SKM-1 (cell line): ENCODE data around the gene SEC14L6.

Experiments
- DNase-seq: peaks from one replicate; lab custom pipeline; 2025; ENCODE audit not compliant: unreplicated experiment; lab: John Stamatoyannopoulos, UW

SEC14L6 gene

DNA sequence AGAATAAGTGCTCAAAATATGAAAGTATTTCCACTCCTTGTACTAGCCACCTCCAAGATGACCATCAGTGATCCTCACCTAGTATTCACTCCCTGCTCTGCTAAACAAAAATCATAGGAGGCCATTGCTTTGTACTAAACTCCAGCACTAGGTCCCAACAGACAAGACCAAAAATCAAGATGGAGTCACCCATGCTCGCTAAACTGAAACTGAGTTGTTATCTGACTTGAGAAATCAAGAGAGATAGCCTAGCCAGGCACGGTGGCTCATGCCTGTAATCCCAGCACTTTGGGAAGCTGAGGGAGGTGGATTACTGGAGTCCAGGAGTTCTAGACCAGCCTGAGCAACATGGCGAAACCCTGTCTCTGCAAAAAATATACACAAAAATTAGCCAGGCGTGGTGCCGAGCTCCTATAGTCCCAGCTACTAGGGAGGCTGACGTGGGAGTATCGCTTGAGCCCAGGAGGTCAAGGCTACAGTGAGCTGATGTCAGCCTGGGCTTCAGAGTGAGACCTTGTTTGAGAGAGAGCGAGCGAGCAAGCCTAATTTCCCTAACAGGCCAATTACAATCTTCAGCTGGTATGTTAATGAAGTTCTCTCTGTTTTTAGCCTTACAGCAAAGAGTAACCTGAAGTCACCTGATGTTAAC lies 9.3 kb downstream of the SEC14L6 start:
- DNase-seq, result no peak

DNA sequence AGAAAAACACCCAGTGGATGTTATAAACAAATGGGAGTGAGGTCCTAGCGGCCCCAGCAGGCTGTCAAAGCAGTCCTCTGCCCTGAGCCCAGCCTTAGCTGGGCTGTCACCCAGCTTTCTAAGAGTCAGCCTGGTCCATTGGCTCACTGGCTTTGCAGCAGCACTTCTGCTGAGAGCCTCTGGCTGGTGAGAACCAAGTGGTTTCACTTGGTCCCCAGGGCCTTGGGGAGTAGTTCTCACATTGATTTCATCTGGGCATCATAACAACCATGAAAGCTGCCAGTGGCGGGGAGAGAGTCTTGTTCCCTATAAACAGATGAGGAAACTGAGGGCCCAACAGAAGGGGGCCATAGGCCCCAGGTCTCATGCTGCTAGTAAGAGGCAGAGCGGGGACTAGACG lies 11.4 kb downstream of the SEC14L6 start:
- DNase-seq, result no peak

- no peak for DNase-seq
Observed at GRCh38 chr22:30531651-30532608, 14.6 kb downstream of the SEC14L6 start.

- no peak for DNase-seq
Observed at GRCh38 chr22:30526656-30527055, 19.9 kb downstream of the SEC14L6 start.

- no peak for DNase-seq
Observed at GRCh38 chr22:30523646-30524489, 22.7 kb downstream of the SEC14L6 start.

DNA sequence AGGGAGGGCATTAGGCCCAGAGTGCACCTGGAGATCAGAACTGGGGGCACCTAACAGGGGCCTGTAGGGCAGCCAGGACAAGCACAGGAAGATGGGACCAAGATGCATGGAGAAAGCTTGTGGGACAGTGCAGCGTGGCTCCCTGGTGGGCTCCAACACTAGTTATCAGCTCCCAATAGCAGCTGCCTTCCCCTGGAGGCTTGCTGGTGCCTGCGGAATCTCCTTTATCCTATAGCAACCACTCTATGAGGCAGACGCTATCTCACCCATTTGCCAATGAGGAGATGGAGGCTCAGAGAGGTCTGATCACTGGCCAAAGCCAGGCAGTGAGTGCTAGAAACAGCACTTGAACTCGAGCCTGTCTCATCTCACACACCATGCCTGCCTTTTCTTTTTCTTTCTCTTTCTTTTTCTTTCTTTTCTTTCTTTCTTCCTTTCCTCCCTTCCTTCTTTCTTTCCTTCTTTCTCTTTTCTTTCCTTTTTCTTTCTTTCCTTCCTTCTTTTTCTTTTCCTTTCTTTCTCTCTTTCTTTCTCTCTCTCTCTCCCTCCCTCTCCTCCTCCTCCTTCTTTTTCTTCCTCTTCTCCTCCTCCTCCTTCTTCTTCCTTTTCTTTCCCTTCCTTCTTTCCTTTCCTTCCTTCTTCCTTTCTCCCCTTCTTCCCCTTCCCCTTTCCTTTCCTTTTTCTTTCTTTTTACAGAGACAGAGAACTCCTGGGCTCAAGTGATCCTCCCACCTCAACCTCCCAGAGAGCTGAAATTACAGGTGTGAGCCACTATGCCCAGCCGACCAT lies 25.0 kb downstream of the SEC14L6 start:
- no peak for DNase-seq

GRCh38 chr22:30519842-30520425 lies 26.6 kb downstream of the SEC14L6 start:
- no peak for DNase-seq

DNA sequence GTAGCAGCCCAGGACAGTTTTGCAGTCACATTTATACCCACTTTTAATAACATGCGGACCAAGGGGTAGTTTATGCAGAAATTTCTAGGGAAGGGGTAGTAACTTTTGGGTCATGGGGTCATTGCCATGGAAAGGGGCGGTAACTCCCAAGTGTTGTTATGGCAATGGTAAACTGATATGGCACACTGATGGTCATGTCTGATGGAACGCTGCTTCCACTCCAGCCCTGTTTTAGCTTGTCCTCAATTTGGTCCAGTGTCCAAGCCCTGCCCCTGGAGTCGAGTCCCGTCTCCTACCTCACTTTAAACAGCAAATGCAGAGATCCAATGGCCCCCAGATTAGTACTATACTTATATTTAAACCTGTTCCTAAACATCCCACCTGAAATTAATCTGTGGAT lies 29.8 kb downstream of the SEC14L6 start:
- DNase-seq, result no peak

DNA sequence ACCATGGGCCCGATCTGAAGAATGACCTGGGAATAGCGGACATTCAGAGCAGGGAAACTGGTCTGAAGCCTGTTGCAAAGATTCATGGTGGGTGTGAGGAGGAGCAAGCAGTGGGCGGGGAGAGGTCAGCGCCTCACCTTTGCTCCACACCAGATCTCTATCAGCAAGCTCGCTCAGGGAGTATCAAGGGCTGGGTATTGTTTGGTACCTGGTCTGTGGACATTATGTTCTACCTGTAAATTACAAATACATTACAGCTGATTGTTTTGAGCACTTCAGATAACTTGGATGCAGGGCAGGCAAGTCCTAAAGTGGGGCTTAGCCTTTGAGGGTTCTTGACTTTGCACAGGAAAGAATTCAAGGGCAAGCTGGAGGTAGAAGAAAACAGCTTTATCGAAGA lies 30.3 kb downstream of the SEC14L6 start:
- DNase-seq, result no peak

GRCh38 chr22:30514252-30514651 lies 32.3 kb downstream of the SEC14L6 start:
- DNase-seq, result no peak

- no peak for DNase-seq
Observed at GRCh38 chr22:30513462-30513861, 33.1 kb downstream of the SEC14L6 start.

DNA sequence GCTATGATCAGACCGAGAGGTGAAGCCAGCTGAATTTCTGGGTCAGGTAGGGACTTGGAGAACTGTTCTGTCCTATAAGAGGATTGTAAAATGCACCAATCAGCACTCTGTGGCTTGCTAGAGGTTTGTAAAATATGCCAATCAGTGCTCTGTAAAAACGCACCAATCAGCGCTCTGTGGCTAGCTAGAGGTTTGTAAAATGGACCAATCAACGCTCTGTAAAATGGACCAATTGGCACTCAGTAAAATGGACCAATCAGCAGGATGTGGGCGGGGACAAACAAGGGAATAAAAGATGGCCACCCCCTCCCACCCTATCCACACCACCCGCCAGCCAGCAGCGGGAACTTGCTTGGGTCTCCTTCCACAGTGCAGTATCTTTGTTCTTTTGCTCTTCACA lies 34.6 kb downstream of the SEC14L6 start:
- DNase-seq, result no peak

- no peak for DNase-seq
Observed at GRCh38 chr22:30511109-30511508, 35.4 kb downstream of the SEC14L6 start.

- DNase-seq, result no peak
Observed at GRCh38 chr22:30508216-30508615, 38.3 kb downstream of the SEC14L6 start.

DNA sequence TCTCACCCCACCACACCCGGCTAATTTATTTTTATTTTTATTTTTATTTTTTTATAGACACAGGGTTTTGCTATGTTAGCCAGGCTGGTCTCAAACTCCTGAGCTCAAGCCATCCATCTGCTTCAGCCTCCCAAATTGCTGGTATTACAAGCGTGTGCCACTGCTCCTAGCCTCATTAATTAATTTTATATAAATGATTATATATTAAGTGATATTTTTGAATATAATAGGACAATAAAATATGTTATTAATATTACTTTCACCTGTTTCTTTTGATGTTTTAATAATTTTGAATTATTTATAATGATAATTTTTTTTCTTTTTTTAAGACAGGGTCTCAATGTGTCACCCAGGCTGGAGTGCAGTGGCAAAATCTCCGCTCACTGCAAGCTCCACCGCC lies 38.9 kb downstream of the SEC14L6 start:
- no peak for DNase-seq

- DNase-seq, result no peak
Observed at GRCh38 chr22:30506507-30506968, 40.0 kb downstream of the SEC14L6 start.

GRCh38 chr22:30503551-30503950 lies 43.0 kb downstream of the SEC14L6 start:
- no peak for DNase-seq

GRCh38 chr22:30502911-30503310 lies 43.6 kb downstream of the SEC14L6 start:
- no peak for DNase-seq

DNA sequence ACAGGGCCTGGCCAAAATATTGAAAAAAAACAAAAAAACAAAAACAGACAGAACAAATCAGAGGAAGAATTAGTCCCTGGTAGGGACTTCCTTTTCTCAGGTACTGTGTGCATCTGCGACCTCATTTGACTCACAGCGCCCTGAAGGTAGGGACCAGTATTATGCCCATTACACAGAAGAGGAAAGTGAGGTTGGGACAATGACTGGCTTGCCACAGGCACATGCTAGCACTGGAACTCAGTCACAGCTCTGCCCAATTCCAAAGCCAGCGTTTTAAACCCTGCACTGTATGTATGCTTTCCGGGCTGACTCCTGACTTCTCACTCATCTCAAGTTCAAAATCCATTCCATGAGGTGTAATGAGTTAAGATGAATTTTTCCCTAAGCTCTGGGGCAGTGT lies 44.4 kb downstream of the SEC14L6 start:
- DNase-seq, result no peak

- DNase-seq, result no peak
Observed at GRCh38 chr22:30500628-30501027, 45.9 kb downstream of the SEC14L6 start.
